ENCODE measurements around the gene ZRANB1.

DNA sequence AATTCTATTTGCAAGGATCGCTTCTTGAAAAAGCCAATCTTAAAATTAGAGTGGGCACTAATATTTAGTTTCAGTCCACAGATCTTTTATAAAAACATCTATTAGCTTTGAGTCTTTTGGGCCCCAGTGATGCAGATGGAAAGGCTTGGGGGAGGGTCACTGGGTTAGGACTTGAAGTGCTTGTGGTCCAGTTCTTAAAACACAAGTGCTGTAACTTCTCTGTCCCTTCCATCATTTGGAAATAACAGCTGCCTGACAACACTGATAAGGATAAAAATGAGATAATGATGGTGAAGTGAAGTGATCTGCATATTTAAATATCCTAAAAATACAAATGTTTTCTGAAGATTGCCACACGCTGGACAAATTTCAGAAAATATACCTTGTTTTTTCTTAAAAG lies 37.1 kb upstream of the ZRANB1 start:
- TF ChIP-seq EZH2phosphoT487 (IDR thresholded peaks at IDR 0.05; ENCODE audit: insufficient read depth, low read depth) = no peak
- TF ChIP-seq EZH2 (IDR thresholded peaks at IDR 0.05; ENCODE audit: insufficient read depth, poor library complexity, severe bottlenecking) = no peak

Measured in GM23248 (cell line).